AG04449 (cell line): Measurements from ENCODE around the gene ANXA6.

Experiments
- CTCF ChIA-PET: fragments of 350-600 bp; formaldehyde crosslinking; extraction: SDS; loops from one replicate; lab custom pipeline; 2021; ENCODE audit warnings: antibody characterized with exemption; lab: Yijun Ruan, JAX
- POLR2A ChIA-PET: fragments of 400-600, 350-600 bp; formaldehyde crosslinking; extraction: SDS; loops from one replicate; lab custom pipeline; 2020; ENCODE audit warnings: antibody characterized with exemption, inconsistent platforms; lab: Yijun Ruan, JAX
- DNase-seq: peaks from one replicate; pipeline ENCODE4 v3.0.0-alpha.2; 2010; ENCODE audit warnings: low read depth, low spot score
- H3K4me3 ChIP-seq: 2 replicates; pipeline ENCODE4 v1.5.1; 2011; ENCODE audit warnings: low read depth, mild to moderate bottlenecking, control low read depth, low read length
- CTCF ChIP-seq: IDR thresholded peaks from one replicate; pipeline ENCODE4 v1.5.1; 2011; ENCODE audit warnings: mild to moderate bottlenecking, moderate library complexity, low read length, control low read depth, inconsistent platforms; ENCODE audit not compliant: insufficient read depth; ENCODE audit errors: missing control alignments

The ANXA6 gene

GRCh38 chr5:151191661-151192060, 34.1 kb upstream of the ANXA6 start:
- ChIA-PET POLR2A (no interaction called here), CTCF (no interaction called here)
- no peak overlapping the region for H3K4me3 ChIP-seq
- DNase-seq, result no peak
- TF ChIP-seq CTCF, result no peak

GRCh38 chr5:151189151-151189550, 31.6 kb upstream of the ANXA6 start:
- POLR2A ChIA-PET, result no interaction called here
- CTCF ChIA-PET, result interaction anchor here (1.0 to 1.6 kb wide), 3 partner anchors 24 to 49 kb away, joined by 3 to 4 read pairs (median 3); no protein-coding TSS in a partner anchor
- no peak for TF ChIP-seq CTCF
- DNase-seq, result no peak
- no peak overlapping the region for H3K4me3 ChIP-seq

- TF ChIP-seq CTCF, result no peak
- POLR2A ChIA-PET, result no interaction called here
- CTCF ChIA-PET, result no interaction called here
- no peak overlapping the region for H3K4me3 ChIP-seq
- no peak for DNase-seq
Observed at GRCh38 chr5:151186538-151186937, 29.0 kb upstream of the ANXA6 start.

GRCh38 chr5:151186052-151186451, 28.5 kb upstream of the ANXA6 start:
- POLR2A ChIA-PET, result no interaction called here
- CTCF ChIA-PET, result no interaction called here
- H3K4me3 ChIP-seq, result no peak overlapping the region
- TF ChIP-seq CTCF, result no peak
- DNase-seq, result no peak

GRCh38 chr5:151184316-151185042, 26.9 kb upstream of the ANXA6 start:
- DNase-seq, result no peak
- CTCF ChIA-PET, result no interaction called here
- POLR2A ChIA-PET, result no interaction called here
- no peak for TF ChIP-seq CTCF
- no peak overlapping the region for H3K4me3 ChIP-seq

GRCh38 chr5:151183456-151184245, 26.1 kb upstream of the ANXA6 start:
- H3K4me3 ChIP-seq, result no peak overlapping the region
- DNase-seq, result no peak
- ChIA-PET POLR2A (no interaction called here), CTCF (interaction anchor here (2.0 kb wide), 1 partner anchor 19 kb away, joined by 9 read pairs; no protein-coding TSS in a partner anchor)
- no peak for TF ChIP-seq CTCF
